GM12892 (cell line): ENCODE results near the gene SIPA1L3. TPM values are rescaled to one million over a fixed set of nuclear protein-coding genes. Genes with fewer than 3 reads are reported as not detected.
"Not testable (repeated sequence)": the region's sequence is repeated elsewhere in the genome, so short reads cannot be mapped to it uniquely, and the experiment has no call there.

Experiments
- DNase-seq: peaks from one replicate; pipeline ENCODE4 v3.0.0; 2011; ENCODE audit not compliant: insufficient read length
- FAIRE-seq: peaks from 2 replicates; lab custom pipeline; 2011; peaks lifted over from hg19 to GRCh38; lab: Jason Lieb, UNC
- POLR2A ChIP-seq: IDR thresholded peaks from 2 replicates; pipeline ENCODE4 v1.6.1; 2011; ENCODE audit warnings: low read depth, low read length, control low read depth
- POLR2AphosphoS5 ChIP-seq: IDR thresholded peaks from 2 replicates; pipeline ENCODE4 v1.6.1; 2011; ENCODE audit warnings: low read depth, low read length, control low read depth
- TAF1 ChIP-seq: IDR thresholded peaks from 2 replicates; pipeline ENCODE4 v1.6.1; 2011; ENCODE audit warnings: low read depth, mild to moderate bottlenecking, control low read depth, low read length, borderline replicate concordance
- polyA plus RNA-seq: library from polyadenylated mRNA; unstranded; fragments of >200 nt; gene quantifications from one replicate; pipeline ENCODE4 v1.2.1, GENCODE V29; 2012; ENCODE audit warnings: missing spikeins, inconsistent platforms; ENCODE audit not compliant: missing spikeins

SIPA1L3 gene
- 19.5 TPM for polyA plus RNA-seq

GRCh38 chr19:37906869-37907734 is at the start of gene SIPA1L3:
Gene SIPA1L3, plus strand, starts transcription at chr19:37907208. Its CDS starts 174,358 bp downstream, at chr19:38081566.
- FAIRE-seq (peak; percentile 96), DNase-seq (peak; percentile 85)
- no peak; the same call in 1 of the 2 replicates for TF ChIP-seq POLR2A
- TF ChIP-seq TAF1, result 0 out of 2 replicates have a peak, but pooled peaks have one; percentile 23

GRCh38 chr19:37864501-37864900 is 42.5 kb upstream of the SIPA1L3 start:
- FAIRE-seq (no peak), DNase-seq (no peak)
- TF ChIP-seq TAF1 (no peak), POLR2A (no peak)

GRCh38 chr19:37865930-37866329 is 41.1 kb upstream of the SIPA1L3 start:
- not testable (repeated sequence) for DNase-seq, FAIRE-seq

GRCh38 chr19:37867831-37868230 is 39.2 kb upstream of the SIPA1L3 start:
- TF ChIP-seq TAF1, result no peak
- no peak for TF ChIP-seq POLR2AphosphoS5
- TF ChIP-seq POLR2A, result no peak
- FAIRE-seq, result no peak
- DNase-seq, result no peak

- no peak for FAIRE-seq
- TF ChIP-seq POLR2AphosphoS5, result no peak
- TF ChIP-seq TAF1, result no peak
- no peak for TF ChIP-seq POLR2A
- DNase-seq, result no peak
These were observed 37.2 kb upstream of the SIPA1L3 start for GRCh38 chr19:37869766-37870340.

- no peak for TF ChIP-seq POLR2AphosphoS5
- TF ChIP-seq TAF1, result no peak
- TF ChIP-seq POLR2A, result no peak
- DNase-seq (no peak), FAIRE-seq (no peak)
These were observed 34.6 kb upstream of the SIPA1L3 start for GRCh38 chr19:37872383-37872782.

- FAIRE-seq (no peak), DNase-seq (no peak)
- TF ChIP-seq POLR2A, result no peak
These were observed 32.2 kb upstream of the SIPA1L3 start for GRCh38 chr19:37874784-37875183.

- no peak for TF ChIP-seq TAF1
- TF ChIP-seq POLR2AphosphoS5, result no peak
- no peak for TF ChIP-seq POLR2A
- no peak for FAIRE-seq
- DNase-seq, result no peak
These were observed 31.0 kb upstream of the SIPA1L3 start for GRCh38 chr19:37876032-37876431.

- FAIRE-seq (no peak), DNase-seq (no peak)
- no peak for TF ChIP-seq POLR2AphosphoS5
- no peak for TF ChIP-seq TAF1
- TF ChIP-seq POLR2A, result no peak
These were observed 29.9 kb upstream of the SIPA1L3 start for GRCh38 chr19:37877147-37877546.

- DNase-seq (no peak), FAIRE-seq (no peak)
- no peak for TF ChIP-seq POLR2AphosphoS5
- TF ChIP-seq POLR2A, result no peak
- TF ChIP-seq TAF1, result no peak
These were observed 21.6 kb upstream of the SIPA1L3 start for GRCh38 chr19:37885392-37885791.

- no peak for TF ChIP-seq POLR2A
- no peak for TF ChIP-seq TAF1
- TF ChIP-seq POLR2AphosphoS5, result no peak
- no peak for DNase-seq
- no peak for FAIRE-seq
These were observed 20.4 kb upstream of the SIPA1L3 start for GRCh38 chr19:37886571-37886970.
